Measurements from ENCODE around the gene MBLAC1.

The MBLAC1 gene

DNA sequence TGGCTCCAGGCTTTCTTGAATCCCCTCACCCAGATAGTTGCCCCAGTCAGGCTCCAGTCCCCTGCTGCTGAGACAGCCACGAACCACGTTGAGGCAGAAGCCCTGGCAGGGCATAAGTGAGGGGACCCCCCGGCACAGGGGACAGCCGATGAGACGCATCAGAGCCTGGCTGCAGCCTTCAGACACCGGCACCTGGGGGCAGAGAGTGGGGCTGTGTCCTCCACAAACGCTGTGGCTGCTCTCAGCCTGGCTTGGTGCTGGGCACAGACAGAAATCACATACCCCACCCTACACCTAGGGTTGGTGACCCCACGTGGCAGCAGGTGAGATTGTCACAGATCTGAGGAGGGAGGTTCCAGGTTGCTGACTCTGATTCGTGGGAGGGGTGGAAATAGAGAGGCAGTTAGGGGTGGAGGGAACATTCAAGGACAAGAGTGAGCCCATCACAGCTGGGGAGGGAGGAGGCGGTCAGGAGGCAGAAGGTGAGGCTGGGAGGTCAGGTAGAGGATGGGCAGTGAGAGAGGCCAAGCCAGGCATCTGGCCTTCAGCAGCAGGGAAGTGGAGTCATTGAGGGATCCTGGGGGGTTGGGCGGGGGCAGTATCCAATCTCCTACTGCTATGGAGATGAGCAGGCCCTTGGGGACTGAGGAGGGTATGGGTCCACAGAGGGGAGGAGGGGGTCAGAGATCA is 47.2 kb downstream of the MBLAC1 start:
- no peak for DNase-seq

- DNase-seq: no peak
Observed at GRCh38 chr7:100174582-100174981, 47.8 kb downstream of the MBLAC1 start.

- DNase-seq: no peak
Observed at GRCh38 chr7:100175296-100175935, 48.6 kb downstream of the MBLAC1 start.

GRCh38 chr7:100176096-100177044 is 49.6 kb downstream of the MBLAC1 start:
- no peak for DNase-seq

DNA sequence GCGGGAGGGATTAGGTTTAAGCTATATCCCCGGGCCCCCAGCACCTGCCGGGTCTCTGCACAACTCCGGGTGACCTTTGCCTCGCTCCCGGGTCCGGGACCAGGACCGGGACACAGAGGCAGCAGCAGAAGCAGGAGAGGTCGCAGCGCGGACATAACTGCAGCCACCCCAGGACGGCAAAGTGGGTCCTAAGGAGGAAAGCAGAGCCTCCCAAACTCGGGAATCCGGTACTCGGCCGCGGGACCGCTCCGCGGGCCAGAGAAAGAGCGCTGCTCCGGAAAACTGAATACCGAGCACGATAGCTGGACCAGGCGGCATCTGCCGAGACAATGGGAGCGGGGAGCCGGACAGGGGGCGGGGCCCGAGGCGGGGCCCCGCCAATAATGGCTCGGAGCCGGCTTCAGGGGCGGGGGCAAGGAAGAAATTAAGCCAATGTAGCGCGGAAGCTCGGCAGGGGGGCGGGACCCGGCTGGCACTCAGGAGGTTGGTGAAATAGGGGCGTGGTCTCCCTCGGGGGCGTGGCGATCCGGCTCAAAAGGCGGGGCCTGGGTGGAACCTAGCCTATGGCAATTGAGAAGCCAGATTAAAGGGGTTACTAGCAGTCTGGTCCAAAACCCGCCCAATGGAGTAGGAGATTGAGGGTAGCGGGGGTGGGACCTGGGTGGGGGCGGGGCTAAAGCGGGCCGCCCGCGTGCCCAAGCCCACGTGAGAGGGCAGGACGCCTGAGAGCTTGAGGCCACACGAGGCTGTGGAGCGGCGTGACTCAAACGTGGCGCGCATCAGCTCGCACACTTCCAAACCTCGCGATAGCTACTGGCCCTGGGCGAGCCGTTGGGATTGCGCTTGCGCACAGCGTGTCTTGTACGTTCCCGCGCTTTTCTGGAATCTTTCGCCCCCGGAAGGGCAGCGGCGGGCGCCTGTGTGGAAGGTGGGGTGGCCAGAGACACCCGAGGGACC is 50.6 kb downstream of the MBLAC1 start, which contains the start of the genes GPC2 and STAG3:
Gene GPC2 (minus strand): TSS at position 337 of the 957 bp plus-strand sequence. CDS start 182 bp downstream, at position 155.
Gene STAG3 (plus strand): TSS at position 874 of the 957 bp plus-strand sequence. CDS start 2,639 bp downstream, outside the sequence.
- DNase-seq: peak; percentile 96

Data from NCI-H1436 (cell line).